Colon (tissue), 2 donors: ENCODE data around the gene PRKAR2A.
"Not testable (repeated sequence)": the region's sequence is repeated elsewhere in the genome, so short reads cannot be mapped to it uniquely, and the experiment has no call there.

Source experiments
- FAIRE-seq: peaks from 2 replicates; lab custom pipeline; 2012; peaks lifted over from hg19 to GRCh38; lab: Jason Lieb, UNC
- donor health status: control.
- donor health status: control.

The PRKAR2A gene

DNA sequence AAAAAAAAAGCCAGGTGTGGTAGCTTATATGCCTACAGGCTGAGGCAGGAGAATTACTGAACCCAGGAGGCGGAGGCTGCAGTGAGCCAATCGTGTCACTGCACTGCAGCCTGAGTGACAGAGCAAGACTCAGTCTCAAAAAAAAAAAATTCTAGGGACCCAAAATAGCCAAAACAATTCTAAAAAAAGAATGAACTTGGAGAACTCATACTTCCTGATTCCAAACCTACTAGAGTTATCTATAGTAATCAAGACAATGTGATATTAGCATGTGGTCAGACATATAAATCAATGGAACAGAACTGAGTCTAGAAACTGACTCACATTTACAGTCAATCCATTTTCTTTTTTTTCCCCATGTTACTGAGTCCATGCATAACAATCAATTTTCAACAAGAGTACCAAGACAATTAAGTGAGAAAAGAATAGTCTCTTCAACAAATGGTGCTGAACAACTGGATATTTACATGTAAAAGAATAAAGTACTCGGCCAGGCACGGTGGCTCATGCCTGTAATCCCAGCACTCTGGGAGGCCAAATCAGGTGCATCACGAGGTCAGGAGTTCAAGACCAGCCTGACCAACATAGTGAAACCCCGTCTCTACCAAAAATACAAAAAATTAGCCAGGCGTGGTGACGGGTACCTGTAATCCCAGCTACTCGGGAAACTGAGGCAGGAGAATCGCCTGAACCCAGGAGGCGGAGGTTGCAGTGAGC lies 11.9 kb downstream of the PRKAR2A start:
- FAIRE-seq = no peak

DNA sequence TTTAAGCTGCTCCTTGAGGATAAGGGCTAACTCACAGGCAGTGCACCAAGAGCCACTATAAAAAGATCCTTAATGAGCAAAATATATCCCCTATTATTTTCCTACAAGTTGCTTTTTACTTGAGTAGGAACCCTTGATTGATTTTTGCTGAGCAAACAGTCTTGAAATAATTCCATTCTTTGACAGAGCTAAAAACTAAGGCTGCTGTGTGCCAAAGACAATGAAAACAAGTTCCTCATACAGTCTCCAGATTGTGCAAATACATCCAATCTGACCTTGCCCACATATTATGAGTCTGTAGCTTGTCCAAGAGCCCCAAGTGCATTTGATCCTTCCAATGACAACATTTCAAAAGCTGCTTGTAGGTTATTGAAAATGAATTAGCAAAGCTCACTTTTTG lies 15.0 kb downstream of the PRKAR2A start:
- FAIRE-seq = no peak

DNA sequence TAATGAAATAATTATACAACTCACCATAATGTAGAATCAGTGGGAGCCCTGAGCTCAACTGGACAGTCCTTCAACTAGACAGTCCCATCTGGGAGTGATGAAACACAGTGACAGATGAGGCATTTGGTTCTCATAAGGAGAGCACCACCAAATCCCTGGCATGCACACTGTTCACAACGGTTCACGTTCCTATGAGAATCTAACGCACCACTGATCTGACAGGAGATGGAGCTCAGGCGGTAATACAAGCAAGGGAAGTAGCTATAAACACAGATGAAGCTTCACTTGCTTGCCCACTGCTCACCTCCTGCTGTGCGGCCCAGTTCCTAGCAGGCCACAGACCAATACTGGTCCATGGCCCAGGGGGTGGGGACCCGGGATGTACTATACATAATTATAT lies 17.0 kb downstream of the PRKAR2A start:
- no peak for FAIRE-seq

DNA sequence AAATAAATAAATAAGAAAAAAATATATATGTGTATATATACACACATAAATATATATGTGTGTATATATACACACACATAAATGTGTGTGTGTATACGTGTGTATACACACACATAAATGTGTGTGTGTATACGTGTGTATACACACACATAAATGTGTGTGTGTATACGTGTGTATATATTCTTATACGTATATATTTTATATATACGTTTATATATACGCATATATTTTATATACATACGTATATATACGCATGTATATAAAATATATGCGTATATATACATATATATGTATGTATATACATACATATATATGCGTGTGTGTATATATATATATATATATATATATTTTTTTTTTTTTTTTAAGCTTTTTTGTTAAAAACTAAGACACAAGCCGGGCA lies 18.1 kb downstream of the PRKAR2A start:
- not testable (repeated sequence) for FAIRE-seq

DNA sequence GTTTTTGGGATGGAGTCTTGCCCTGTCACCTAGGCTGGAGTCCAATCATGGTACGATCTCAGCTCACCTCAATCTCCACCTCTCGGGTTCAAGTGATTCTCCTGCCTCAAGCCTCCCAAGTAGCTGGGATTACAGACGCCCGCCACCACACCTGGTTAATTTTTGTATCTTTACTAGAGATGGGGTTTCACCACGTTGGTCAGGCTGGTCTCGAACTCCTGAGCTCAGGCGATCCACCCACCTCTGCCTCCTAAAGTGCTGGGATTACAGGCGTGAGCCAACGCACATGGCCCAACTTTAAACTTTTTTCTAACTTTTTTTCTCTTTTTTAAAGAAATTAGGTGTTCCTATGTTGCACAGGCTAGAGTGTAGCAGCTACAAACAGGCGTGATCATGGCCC lies 19.8 kb downstream of the PRKAR2A start:
- FAIRE-seq = not testable (repeated sequence)

DNA sequence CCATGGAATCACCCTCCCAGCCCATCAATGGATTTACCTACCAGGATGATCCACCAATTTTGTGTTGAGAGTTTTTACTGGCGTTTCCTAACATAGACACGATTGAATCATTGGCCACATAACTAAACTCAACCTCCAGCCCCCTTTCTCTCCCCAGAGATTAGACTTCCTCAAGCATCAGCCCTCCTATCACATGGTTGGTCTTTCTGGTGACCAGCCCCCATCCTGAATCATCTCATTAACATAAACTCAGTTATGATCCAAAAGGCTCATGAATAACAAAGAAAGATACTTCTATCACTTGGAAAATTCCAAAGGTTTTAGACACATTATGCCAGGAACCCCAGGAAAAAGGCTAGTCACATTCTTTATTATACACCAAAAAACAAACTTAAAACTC lies 21.2 kb downstream of the PRKAR2A start:
- no peak for FAIRE-seq

DNA sequence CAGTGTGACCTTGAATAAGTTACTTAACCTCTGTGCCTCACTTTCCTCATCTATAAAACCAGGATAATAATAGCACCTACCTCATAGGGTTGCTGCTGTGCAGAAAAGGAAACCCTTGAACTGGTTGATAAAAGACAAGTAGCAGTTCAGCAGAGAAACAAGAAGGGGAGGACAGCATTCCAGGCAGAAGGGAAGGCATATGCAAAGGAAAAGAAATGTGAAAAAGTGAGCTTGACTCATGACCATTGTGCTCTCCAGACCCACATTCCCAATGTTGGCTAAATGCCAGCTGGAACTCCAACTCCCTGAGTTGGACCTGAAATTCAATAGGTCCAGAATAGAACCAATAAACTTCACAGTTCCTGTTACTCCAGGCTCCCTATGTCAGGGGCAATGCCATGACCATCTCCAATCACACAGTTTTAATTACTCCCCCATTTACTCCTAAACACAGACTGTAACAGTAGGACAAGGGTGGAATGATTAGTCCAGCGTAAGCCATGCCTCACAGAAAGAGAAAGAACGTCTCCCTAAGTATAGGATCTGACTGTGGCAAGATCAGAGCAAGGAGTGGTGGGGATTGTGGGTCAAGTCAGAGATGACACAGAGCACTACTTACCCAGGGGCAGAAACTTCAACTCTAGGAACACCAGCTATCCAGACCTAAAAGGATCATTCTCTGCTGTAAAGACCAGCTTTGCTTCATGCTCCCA lies 26.9 kb downstream of the PRKAR2A start:
- no peak for FAIRE-seq

DNA sequence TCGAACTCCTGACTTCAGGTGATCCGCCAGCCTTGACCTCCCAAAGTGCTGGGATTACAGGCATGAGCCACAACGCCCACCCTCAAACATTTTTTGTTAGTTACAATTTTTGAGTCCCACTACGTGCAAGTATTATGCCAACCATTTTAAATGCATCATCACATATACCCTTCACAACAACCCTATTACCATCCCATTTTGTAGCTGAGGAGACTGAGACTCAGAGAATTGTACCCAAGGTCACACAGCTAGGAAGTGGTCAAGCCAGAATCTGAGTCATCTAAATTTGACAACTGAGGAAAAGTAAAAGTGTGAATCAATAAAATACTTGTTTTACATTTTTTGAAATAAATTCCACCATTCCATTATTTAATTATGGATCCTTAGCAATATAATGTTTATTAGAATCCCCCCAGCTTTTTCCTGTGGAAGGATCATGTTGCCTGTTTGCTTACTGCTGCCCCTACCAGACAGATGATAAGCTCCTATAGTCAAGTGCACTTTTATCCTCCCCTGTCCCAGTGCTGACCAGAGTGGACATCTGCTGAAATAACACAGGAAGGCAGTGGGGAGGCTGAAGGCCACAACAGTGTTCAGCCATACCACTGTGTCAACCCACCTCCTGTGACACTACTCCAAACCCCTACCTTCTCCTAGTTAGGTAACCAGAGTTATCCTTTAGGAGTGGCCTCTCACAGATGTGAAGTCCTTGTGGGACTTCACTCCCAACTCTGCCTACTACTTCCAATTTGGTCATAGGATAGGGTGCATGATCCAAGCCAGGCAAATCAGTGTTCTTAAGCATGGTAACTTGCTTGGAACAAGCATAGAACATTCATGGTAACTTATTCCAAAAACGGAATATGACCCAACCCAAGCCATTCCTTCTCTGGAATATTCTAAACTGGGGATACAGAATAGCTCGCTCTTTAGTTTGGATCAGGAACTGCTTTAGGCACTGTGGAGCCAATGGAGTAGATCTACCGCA lies 28.1 kb downstream of the PRKAR2A start:
- no peak for FAIRE-seq

DNA sequence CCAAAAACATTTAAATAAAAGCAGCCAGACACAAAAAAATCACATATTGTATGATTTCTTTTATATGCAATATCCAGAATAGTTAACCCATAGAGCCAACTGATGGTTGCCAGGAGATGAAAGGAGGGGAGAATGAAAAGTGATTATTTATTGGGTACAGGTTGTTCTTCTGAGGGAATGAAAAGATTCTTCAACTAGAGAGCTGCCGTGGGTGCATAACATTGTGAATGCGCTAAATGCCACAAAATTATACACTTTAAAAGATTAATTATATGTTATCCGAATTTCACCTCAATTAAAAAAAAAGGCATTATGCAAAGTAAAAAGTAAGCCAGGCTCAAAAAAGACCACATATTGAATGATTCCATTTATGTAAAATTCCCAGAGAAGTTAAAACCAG lies 36.1 kb downstream of the PRKAR2A start:
- no peak for FAIRE-seq

DNA sequence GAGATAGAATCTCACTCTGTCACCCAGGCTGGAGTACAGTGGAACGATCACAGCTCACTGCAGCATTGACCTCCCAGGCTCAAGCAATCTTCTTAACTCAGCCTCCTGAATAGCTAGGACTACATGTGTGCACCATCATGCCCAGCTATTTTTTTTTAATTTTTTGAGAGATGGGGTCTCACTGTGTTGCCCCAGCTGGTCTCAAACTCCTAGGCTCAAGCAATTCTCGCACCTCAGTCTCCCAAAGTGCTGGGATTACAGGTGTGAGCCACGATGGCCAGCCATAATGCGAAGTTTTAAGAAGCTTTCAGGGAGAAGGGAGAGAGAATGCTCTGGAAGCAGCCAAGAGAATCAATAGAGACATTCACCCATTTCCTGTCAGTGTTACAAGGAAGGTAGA lies 42.7 kb downstream of the PRKAR2A start:
- FAIRE-seq = no peak

DNA sequence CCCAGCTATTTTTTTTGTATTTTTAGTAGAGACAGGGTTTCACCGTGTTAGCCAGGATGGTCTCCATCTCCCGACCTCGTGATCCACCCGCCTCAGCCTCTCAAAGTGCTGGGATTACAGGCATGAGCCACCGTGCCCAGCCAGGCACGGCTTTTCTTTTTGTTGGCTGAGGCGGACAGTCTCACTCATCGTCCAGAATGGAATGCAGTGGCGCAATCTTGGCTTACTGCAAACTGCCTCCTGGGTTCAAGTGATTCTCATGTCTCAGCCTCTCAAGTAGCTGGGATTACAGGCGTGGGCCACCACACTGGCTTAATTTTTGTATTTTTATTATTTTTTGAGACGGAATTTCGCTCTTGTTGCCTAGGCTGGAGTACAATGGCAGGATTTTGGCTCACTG lies 46.8 kb downstream of the PRKAR2A start:
- not testable (repeated sequence) for FAIRE-seq

DNA sequence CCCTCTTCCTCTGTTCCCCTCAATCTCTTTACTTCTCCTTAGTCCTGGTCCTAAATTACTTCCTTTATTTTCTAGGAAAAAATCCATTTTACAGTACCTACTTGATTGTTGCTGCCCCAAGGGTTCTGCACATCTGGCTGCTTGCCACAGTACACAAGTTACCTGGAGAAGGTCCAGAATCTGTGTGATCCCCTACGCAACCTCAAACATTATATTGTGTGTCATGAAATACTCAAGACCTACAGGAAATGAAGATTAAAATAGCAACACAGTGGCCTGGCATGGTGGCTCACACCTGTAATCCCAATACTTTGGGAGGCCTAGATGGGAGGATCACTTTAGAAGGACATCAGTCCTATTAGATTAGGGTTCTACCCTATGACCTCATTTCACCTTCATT lies 48.7 kb downstream of the PRKAR2A start:
- FAIRE-seq = no peak

DNA sequence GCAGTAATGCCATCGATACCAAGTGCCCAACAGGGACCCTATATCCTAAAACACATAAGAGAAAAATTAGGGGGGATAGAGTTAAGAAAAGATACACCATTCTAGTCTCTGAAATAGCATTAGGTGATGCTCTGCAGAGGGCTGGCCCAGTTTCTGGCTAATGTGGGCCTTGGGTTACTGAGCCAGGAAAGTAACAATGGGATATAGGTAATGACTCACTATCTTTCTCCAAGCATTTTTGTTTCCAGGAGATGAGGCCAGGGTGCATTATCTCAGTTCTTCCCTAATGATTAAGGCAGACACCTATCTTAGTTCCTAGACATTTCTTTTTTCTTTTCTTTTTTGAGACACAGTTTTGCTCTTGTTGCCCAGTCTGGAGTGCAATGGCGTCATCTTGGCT lies 50.0 kb downstream of the PRKAR2A start:
- FAIRE-seq = no peak

DNA sequence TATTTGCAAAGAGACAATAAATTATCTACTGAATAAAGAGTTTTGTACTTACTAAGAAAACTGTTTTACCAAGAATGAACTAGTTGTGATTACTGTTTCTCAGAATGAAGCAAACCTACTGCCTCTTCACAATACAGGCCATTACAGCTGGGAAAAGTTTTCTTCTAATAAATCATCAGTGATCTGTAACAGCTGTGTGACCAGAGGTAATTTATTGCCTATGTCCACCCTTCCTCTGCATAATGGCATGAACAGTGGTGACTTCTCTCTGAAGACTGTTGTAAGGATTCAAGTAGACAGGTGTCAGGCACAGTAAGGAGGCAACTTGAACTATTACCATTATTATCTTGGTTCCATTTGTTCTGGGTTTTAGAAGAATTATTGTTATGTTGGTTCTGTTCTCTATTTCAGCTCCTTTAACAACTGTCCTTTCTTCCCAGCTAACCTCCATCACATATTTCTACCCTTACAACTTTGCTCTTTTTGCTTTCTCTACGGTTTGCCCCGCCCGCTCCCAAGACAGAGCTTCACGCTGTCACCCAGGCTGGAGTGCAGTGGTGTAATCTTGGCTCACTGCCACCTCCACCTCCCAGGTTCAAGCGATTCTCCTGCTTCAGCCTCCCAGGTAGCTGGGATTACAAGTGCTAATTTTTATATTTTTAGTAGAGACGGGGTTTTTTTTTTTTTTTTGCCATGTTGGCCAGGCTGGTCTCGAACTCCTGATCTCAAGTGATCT lies 51.5 kb downstream of the PRKAR2A start:
- no peak for FAIRE-seq

DNA sequence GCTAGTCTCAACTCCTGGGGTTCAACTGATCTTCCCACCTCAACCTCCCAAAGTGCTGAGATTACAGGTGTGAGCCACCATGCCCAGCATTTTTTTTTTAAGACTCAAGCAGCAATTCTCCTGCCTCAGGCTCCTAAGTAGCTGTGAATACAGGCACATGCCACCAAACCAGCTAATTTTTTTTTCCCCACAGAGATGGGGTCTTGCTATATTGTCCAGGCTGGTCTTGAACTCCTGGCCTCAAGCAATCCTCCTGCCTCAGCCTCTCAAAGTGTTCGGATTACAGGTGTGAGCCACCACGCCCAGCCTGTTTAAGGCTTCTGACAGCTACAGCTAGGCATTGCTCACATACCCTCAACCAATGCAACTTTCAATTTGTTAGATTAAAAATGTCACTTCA lies 54.2 kb downstream of the PRKAR2A start:
- not testable (repeated sequence) for FAIRE-seq

DNA sequence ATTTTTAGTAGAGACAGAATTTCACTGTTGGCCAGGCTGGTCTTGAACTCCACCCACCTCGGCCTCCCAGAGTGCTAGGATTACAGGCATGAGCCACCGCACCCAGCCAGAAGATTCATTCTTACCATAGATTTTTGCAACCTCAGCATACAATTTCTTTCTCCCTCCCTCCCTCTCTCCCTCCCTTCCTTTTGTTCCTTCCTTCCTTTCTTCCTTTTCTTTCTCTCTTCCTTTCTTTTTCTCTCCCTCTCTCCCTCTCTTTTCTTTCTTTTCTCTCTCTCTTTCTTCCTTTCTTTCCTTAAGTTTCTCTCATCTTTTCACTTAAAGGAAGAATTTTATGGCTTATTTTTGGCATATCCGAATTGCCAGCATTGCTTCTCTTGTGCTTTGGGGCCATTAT lies 58.0 kb downstream of the PRKAR2A start:
- no peak for FAIRE-seq

DNA sequence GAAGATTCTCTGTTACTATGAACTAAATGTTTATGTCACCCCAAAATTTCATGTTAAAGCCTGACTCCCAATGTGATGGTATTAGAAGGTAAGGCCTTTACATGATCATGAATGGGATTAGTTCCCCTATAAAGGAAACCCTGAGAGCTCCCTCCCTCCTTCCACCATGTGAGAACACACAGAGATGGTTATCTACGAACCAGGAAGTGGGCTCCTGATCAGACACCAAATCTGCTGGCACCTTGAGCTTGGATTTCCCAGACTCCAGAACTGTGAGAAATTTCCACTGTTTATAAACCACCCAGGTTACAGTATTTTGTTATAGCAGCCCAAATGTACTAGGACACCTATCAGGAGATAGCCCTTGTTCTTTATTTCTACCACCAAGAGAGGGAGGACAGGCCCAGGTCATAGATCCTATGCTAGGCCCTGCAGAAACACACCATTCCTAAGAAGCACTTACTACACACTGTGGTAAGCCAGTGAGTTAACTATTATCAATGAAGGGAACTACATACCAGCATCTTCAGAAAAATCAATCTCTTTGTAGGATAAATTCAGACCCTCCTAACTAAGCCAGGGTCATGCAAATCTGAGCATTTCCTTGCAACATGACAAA lies 59.0 kb downstream of the PRKAR2A start:
- FAIRE-seq = no peak

DNA sequence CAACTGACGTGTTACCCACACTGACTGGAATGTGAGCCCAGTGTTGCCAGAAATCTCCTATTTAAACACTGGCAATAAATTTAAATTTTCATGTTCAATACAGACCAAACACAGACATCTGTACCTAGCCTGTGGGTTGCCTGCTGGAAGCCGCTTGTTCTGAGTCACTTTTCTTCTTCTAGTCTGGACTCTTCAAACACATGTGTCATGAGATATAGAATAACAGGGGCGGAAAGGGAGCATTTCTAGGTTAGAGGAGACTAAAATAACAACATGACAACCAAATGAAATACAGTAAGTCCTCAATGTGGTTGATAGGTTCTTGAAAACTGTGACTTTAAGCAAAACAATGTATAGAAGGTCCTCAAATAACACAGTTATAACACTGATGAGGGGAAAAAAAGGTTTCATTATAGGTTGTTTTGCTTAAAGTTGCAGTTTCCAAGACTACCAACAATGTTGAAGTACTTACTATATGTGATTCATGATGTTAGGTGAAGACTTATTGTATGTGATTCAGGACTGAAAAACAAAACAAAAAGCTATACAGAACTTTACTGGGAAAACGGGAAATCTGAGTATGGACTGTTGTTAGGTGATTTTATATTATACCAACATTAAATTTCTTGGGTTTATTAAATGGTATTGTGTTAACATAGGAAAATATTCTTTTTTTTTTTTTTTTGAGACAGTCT lies 63.1 kb downstream of the PRKAR2A start:
- no peak for FAIRE-seq

DNA sequence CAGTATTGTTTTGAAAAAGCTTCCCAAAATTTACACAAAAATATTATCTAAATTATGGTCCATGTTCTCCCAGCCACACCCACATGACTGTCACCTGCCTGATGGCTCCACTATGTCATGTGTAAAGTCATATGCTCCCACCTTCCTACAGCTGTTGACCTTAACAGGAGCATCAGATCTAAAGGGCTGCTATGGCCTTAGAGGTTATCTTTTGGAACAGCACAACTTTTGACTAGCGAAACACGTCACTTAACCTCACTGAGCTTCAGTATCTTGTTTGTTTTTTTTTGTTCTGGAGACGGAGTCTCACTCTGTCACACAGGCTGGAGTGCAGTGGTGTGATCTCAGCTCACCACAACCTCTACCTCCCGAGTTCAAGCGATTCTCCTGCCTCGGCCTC lies 64.4 kb downstream of the PRKAR2A start:
- FAIRE-seq = no peak

DNA sequence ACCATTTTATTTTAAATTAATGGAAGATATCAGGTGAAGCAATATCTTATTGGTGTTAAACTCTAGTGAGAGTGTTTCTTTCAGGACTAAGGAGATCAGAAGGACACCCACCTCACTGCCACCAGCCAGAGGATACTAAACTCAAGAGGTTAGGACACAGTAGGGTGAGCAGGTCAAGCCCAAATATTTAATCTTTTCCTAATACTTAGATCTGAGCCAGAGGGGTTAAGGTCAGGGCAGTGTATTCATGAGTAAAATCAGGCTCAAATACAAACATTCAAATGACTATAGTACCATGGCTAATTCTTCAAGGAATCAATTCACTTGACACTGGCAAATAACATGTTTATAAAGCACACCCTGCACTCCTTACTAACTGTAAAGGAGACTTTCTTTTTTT lies 65.6 kb downstream of the PRKAR2A start:
- no peak for FAIRE-seq

DNA sequence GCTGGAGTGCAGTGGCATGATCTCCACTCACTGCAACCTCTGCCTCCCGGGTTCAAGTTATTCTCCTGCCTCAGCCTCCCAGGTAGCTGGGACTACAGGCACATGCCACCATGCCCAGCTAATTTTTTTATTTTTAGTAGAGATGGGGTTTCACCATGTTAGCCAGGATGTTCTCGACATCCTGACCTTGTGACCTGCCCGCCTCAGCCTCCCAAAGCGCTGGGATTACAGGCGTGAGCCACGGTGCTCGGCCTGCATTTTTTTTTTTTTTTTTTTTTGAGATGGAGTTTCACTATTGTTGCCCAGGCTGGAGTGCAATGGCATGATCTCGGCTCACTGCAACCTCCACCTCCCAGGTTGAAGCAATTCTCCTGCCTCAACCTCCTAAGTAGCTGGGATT lies 69.1 kb downstream of the PRKAR2A start:
- FAIRE-seq = not testable (repeated sequence)
